HG03460 (cell line): ENCODE data around the gene STARD8.
"Not testable (repeated sequence)": the region's sequence is repeated elsewhere in the genome, so short reads cannot be mapped to it uniquely, and the experiment has no call there.

ENCODE experiments used
- ATAC-seq: cut with Tn5 transposase; IDR thresholded peaks from one replicate; pipeline ENCODE4 v1.9.1; 2021; ENCODE audit not compliant: unreplicated experiment

Gene STARD8

DNA sequence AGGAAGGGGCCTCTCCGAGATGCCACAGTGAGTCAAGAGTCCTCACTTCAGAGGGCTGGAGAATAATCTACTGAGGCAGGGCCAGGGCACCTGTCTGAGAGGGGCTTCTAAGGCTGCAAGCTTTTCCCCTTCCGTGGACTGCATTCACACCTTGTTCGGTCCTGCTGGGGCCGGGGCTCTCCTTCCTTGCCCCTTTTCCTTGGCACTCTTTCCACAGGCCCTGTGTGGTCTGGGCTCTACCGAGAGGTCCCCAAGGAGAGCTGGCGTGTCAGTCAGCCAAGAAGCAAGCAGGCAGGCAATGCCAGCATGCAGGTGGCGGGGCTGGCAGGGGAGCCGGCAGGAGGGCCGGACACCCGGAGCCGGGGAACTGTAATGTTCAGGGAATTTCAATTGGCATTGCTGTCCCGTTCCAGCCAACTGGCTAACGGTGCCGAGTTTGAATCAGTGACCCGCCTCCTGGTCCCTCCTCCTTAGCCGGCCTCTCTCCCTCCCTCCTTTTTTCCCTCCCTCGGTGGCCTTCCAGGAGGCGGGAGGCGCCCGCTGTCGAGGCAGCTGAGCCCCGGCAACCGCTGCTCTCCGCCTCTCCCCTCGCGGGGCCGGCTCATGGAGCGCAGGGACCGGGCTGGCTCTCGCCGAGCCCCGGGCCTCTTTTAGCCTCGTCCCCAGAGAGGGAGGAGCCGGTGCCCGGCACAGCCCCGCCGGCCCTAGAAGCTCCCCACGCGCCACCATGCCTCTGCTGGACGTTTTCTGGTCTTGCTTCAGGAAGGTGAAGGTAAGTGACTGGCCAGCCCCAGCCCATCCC, at the start of gene STARD8:
Gene STARD8 (plus strand): TSS at position 511 of the 802 bp plus-strand sequence. CDS start 217 bp downstream, at position 728.
- no peak for ATAC-seq

- ATAC-seq, result no peak
These were observed 48.6 kb upstream of the STARD8 start for GRCh38 chrX:68598841-68599240.

DNA sequence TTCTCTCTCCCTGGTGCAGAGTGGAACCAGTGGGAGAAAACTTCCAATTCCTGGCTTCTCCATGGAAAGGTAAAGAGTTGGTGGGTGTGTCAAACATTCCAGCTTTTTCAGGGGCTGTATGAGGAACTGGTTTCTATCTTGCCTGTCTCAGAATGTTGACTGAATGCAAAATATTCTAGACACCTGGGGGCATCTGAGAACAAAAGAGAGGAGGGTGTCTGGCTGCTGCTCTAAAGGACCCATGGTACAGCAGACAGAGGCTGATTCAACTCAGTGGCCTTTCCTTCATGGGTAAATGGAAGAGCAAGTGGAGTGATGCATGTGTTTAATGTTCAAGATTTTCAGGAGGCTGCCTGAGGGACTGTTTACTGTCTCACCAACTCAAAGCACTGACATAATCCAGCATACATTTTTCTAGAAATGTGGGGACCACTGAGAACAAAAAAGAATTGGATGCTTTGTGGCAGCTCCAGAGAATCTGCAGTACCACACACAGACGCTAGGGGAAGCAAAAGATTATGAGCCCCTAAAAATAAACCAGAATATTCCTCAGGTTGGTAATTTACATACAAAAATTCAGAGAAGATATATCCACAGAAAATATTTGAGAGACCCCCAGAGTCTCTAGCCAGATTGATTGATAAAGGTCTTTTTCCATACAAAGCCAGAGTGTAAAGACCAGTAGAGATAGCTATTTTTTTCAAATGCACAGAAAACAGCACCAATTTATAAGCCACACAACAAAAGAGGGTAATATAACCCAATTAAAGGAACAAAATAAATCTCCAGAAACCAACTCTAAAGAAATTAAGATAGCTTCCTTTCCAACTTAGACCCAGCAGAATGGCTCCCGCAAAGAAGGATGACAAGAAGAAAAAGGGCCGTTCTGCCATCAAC, 48.0 kb upstream of the STARD8 start:
- ATAC-seq, result no peak

GRCh38 chrX:68604216-68604615, 43.2 kb upstream of the STARD8 start:
- ATAC-seq, result not testable (repeated sequence)

- ATAC-seq, result not testable (repeated sequence)
These were observed 32.7 kb upstream of the STARD8 start for GRCh38 chrX:68614733-68615132.

DNA sequence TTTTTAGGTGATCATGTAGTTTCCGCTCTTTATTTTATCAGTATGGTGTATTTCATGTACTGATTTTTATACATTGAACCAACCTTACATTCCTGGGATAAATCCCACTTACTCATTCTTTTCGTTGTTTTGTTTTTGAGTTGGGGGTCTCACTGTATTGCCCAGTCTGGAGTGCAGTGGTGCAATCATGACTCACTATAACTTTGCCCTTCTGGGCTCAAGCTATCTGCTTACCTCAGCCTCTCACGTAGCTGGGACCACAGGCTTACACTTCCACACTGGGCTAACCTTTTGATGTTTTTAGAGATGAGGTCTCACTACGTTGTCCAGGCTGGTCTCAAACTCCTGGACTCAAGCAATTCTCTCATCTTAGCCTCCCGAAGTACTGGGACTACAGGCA, 19.5 kb upstream of the STARD8 start:
- no peak for ATAC-seq

- not testable (repeated sequence) for ATAC-seq
These were observed 17.5 kb upstream of the STARD8 start for GRCh38 chrX:68629936-68630335.

DNA sequence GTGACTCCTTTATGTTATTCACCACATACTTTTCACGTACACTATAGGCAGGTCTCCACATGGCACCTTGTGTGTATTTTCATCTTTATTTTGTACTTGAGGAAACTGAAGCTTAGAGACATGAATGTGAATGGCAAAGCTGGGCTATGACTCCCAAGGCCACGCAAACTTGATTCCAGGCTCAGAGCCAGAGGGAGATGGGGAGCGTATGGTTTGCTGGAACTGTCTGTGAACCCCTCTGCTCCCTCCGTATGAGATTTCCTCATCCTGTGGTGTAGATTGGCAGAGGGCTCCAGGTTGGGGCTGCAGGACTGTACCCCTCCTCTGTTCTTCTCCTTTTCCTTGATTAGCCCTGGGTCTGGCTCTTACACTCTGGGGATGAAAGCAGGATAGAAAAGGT, 16.1 kb upstream of the STARD8 start:
- no peak for ATAC-seq

GRCh38 chrX:68632491-68632890, 15.0 kb upstream of the STARD8 start:
- no peak for ATAC-seq

- no peak for ATAC-seq
These were observed 13.5 kb upstream of the STARD8 start for GRCh38 chrX:68633981-68634380.

DNA sequence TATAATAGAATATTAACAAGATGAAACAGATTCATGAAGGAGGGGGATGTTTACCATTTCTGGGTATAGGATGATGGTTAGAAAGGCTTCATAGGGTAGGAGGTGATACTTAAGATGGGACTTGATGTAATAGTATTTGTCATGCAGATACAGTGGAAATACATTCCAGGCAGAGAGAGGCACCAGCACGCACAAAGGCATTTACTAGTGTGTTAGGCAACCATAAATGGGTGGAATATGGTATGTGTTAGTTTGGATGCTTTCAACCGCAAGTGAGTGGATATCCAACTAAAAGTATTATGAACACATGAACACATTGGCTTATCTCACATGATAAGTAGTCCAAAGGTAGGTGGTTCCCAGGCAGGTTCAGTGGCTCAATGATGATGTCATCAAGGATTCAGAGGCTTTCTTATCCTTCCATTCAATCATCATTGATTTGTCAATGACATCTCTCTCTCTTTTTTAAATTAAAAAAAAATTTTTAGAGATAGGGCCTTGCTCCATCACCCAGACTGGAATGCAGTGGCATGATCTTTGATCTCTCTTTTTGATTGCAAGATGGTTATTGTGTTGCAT, 12.7 kb upstream of the STARD8 start:
- no peak for ATAC-seq

DNA sequence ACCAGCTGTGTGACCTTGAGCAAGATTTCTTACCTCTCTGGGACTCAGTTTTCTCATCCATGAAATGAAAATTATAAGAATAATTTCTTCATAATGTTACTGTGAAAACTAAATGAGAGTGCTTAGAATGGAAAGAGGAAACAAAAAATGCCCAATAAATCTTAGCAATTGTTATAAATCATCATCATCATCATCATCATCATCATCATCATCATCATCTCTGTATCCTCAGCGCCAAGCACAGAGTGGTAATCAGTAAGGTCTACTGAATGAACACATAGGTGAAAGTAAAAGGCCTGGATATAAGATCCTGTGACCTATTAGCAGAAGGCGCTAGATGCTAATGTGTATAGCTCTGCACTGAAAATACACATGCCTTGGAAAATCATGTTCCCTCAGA, 6.8 kb upstream of the STARD8 start:
- ATAC-seq, result no peak

GRCh38 chrX:68644861-68645260, 2.6 kb upstream of the STARD8 start:
- ATAC-seq, result no peak

GRCh38 chrX:68646421-68646820, 1.0 kb upstream of the STARD8 start:
- ATAC-seq, result no peak

DNA sequence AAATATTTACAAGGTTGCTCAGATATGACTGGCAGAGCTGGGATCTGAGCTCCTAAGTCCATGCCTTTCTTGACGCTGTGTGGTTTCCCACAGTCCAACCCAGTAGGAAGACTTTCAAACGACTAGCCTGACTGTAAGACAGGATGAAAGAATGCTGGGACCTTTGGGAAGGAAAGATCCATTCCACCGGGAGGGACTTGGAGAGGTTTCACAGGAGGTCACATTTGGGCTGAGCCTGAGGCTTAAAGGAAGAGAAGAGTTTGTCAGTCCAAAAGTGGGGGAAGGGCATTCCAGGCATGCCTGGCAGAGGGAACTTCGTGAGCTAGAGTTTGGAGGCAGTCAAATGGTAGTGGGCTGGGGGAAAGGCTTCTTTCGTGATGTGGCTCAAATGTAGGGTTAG, 1.5 kb downstream of the STARD8 start:
- ATAC-seq, result no peak

DNA sequence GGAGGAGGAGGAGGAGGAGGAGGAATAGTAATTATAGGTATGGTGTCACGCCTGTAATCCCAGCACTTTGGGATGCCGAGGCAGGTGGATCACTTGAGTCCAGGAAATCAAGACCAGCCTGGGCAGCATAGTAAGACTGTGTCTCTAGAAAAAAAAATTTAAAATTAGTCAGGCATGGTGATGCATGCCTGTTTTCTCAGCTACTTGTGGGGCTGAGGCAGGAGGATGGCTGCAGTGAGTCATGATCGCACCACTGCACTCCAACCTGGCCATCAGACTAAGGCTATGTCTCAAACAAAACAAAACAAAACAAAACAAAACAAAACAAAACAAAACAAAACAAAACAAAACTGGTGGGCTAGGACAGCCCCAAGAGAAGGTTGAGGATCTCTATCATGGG, 3.0 kb downstream of the STARD8 start:
- no peak for ATAC-seq

- no peak for ATAC-seq
These were observed 3.6 kb downstream of the STARD8 start for GRCh38 chrX:68651110-68651509.

DNA sequence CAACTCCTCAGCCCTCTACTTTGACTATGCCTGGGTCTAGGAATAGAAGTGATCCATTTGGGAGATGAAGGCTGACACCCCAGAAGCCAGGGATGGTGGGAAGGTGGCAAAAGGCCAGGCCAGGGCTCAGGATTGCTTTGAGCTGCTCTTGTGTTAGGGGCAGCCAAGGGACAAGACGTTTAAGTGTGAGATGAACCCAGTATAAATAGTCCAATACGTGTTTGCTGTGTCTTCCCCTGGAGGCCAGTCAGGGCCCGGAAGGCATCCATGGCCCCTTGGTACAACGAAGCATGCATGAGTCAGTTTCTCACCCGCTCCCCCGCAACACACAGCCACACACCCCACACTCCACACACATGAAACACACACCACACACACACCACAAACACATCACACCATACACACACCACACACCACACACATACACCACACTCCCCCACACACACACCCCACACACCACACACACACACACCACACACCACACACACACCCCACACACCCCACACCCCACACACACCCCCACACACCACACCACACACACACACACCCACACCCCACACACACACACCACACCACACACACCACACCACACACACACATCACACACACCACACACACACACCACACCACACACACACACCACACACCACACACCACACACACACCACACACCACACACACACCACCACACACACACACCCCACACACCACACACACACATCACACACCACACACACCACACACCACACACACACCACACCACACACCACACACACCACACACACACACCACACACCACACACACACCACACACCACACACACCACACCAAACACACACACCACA, 5.1 kb downstream of the STARD8 start:
- ATAC-seq, result no peak

DNA sequence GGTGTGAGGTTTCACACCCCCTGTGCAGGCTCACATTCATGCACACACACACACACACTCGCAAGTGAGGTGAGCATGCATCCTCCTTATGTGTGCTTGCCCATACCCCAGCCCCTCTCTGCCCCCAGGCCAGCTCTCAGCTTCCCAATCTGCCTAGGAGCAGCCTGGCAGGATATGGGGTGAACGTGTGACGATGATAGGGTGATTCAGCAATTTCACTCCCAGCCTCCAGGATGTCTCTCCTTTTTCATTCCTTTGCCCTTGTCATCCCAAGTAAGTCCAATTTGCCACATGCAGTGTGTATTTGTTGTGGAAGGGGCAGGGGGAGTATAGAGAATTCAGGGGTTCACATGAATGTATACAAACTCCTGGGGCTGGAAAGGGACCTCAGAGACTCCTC, 7.2 kb downstream of the STARD8 start:
- ATAC-seq, result no peak

- not testable (repeated sequence) for ATAC-seq
These were observed 9.0 kb downstream of the STARD8 start for GRCh38 chrX:68656473-68656872.

DNA sequence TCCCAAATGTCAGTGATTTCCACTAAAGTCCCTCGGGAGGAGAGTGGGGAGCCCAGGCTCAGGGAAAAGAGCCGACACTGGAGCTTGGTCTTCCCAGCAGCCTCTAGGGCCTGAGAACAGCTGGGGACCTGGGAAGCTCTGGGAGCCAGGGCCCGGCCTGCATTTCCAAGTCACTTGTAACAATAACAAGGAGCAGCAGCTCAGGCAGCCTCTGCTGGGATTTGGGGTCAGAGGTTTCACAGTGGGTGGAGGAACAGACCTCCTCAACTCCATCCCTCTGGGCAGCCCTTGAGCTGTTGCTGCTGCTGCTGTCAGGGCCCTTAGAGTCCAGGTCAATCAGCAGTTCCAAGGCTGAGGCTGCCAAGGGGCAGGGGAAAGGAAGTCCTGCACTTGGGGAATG, 11.1 kb downstream of the STARD8 start:
- ATAC-seq, result no peak
